Upper lobe of left lung (tissue), 4 donors: ENCODE measurements around the gene PGPEP1.
A peak's percentile ranks its signal among the peaks of the same experiment; 100 is the strongest.

ENCODE experiments used
- EP300 ChIP-seq, 4 donors: sonication (generic); formaldehyde crosslinking; IDR thresholded peaks; one replicate each; pipeline ENCODE4 v1.5.1; 2017; ENCODE audit warnings: antibody characterized with exemption in 4 of 4, control low read depth in 2 of 4
- POLR2A ChIP-seq, 4 donors: fragments of 450-650 bp; IDR thresholded peaks; one replicate each; pipeline ENCODE4 v1.5.1; 2016 to 2017; ENCODE audit warnings: antibody characterized with exemption in 4 of 4, mild to moderate bottlenecking in 2 of 4
- TF ChIP-seq, protein P1 (sequence below), 6 experiments: fragments of 450-650 bp in 4 of 6; fragments of 200-600 bp in 2 of 6; sonication (generic) in 2 of 6; IDR thresholded peaks; one replicate each; pipeline ENCODE4 v1.5.1; 2016 to 2019; ENCODE audit warnings: antibody characterized with exemption in 6 of 6

DNA sequence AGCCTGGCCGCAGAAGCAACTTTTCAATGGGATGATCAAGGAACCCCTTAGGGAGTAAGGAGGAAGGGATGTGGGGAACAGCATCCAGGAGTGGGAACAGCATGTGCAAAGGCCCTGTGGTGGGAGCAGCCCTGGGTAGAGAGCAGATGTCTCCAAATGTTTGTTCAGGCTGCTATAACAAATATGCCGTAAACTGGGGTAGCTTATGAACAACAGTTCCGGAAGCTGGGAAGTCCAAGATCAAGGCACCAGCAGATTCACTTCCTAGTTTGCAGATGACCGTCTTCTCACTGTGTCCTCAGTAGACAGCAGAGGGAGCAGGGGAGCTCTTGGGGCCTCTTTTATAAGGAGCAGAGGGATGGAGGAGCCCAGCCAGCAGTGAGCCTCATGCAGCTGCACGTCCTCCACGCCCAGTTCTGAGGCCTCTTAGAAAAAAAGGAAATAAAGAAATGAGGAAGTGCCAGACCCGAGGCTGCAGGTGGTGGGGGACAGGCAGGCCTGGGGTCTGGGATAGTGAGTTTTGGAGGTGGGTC is 61.2 kb downstream of the PGPEP1 start:
- TF ChIP-seq, protein P1, sequence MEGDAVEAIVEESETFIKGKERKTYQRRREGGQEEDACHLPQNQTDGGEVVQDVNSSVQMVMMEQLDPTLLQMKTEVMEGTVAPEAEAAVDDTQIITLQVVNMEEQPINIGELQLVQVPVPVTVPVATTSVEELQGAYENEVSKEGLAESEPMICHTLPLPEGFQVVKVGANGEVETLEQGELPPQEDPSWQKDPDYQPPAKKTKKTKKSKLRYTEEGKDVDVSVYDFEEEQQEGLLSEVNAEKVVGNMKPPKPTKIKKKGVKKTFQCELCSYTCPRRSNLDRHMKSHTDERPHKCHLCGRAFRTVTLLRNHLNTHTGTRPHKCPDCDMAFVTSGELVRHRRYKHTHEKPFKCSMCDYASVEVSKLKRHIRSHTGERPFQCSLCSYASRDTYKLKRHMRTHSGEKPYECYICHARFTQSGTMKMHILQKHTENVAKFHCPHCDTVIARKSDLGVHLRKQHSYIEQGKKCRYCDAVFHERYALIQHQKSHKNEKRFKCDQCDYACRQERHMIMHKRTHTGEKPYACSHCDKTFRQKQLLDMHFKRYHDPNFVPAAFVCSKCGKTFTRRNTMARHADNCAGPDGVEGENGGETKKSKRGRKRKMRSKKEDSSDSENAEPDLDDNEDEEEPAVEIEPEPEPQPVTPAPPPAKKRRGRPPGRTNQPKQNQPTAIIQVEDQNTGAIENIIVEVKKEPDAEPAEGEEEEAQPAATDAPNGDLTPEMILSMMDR (IDR thresholded peaks at IDR 0.05) = peak in 1 of 6 experiments; percentile 22
- TF ChIP-seq POLR2A (IDR thresholded peaks at IDR 0.05) = peak in 1 of 4 donors; percentile 27
- TF ChIP-seq EP300 (IDR thresholded peaks at IDR 0.05) = no peak
